Ramos (cell line): ENCODE results near the gene ATXN1.

Experiments
- in situ Hi-C: fragments of 300-500 bp; cut with MboI; formaldehyde crosslinking; loops from one replicate; pipeline ENCODE4 v1.14.3; 2022; ENCODE audit warnings: low sequenced_read_pairs; ENCODE audit not compliant: unreplicated experiment

The ATXN1 gene

DNA sequence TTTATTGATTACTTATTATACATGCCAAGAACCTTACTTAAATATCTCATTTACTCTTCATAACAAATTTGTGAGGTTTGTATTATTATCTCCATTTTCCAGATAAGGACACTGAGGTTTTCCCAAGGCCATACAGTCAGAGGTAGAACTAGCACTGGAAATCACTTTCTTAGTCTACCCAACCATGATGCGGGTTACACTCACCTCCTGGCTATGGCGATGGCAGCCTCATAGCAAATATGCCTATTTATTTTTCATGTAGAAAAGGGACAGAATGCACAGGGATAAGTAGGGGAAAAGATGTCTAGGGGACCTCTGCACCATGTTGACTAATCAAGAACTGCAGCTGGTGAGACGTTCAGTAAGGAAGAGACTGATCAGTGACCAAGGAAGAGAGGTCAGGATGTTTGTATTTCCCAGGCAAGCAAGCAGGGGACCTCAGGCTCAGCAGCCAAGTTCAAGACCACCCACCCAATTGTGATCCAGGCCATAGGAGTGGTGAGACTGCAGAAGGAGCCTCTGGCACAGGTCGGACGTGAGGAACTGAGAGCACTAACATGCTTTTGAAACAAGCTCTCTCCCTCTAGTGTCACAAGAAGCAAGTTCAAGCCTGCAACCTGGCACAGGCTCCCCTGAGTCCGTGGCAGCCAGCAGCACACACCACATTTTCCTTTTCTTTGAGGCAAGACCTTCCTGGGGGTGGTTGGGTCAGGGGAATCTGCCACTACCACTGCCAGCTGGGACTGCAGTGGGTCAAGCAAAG lies 425.0 kb downstream of the ATXN1 start:
- in situ Hi-C loops, result no loop called here

DNA sequence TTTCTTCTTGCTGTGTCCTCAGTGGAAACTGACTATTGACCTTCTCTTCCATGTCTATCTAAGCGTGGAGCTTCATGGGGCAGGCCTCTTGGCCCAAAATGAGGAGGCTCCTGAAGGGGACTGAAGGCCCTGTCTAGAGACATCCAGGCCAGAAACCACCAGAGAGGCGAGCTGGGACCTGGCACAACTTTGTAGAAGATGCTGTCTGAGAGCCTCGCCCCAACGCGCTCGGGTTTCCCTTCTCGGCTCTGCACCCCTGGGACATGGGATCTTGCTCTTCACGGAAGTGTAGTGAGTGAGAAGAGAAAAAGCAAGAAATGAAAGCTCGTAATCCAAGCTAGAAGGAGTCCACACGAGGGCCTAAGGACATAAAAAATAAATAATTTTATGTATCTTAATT lies 426.1 kb downstream of the ATXN1 start:
- in situ Hi-C loops, result no loop called here

DNA sequence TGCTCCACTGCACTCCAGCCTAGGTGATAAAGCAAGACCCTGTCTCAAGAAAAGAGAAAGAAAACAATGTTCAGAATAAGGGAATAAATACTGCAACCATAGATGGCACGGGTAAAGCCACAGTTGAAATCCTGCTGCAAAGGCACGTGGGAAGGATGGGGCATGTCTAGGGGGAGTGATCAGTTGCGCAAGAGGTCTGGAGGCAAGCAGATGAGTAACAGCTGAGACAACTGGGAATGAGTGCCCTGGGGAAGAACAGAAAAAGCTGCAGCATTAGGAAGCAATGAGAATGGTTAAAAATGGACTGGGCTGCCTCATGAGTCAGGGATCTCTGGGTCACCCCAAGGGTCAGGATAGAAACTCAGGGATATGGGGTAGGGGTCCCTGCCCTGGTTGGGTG lies 426.6 kb downstream of the ATXN1 start:
- in situ Hi-C loops, result no loop called here

DNA sequence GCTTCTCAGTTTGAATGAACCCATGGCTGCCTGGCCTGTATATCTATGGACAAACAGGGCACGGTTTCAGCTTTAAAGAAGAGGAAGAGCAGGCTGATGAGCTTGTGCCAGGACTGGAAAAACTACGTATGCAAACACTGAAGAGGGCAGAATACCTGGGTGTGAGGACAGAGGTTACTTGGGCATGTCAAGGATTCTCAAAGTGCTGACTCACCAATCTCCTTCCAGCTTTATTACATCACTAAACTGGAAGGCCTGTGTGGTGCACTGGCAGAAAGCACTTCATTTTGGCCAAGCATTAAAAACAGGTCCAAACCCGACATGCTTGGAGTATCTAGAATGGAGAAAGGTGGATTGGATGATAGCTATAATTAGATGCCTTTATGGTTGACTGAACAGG lies 427.7 kb downstream of the ATXN1 start:
- in situ Hi-C loops, result no loop called here

DNA sequence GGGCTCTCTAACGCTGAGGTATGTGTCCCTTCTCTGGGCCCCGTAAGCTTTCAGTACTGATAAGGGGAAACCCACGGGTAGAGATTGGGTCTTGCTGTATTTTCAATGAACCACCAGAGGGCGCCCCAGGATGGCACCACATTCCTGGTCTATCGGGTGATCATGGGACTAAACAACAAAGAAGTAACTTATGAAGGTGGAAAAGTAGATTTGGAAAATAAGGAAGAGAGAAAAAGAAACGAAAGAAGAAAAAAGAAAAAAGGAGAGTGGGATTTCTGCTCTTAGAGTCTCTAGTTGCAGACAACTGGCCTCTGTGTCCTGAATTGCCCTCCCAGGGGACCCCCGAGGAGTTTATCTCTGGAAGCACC lies 429.1 kb downstream of the ATXN1 start:
- in situ Hi-C loops, result no loop called here

DNA sequence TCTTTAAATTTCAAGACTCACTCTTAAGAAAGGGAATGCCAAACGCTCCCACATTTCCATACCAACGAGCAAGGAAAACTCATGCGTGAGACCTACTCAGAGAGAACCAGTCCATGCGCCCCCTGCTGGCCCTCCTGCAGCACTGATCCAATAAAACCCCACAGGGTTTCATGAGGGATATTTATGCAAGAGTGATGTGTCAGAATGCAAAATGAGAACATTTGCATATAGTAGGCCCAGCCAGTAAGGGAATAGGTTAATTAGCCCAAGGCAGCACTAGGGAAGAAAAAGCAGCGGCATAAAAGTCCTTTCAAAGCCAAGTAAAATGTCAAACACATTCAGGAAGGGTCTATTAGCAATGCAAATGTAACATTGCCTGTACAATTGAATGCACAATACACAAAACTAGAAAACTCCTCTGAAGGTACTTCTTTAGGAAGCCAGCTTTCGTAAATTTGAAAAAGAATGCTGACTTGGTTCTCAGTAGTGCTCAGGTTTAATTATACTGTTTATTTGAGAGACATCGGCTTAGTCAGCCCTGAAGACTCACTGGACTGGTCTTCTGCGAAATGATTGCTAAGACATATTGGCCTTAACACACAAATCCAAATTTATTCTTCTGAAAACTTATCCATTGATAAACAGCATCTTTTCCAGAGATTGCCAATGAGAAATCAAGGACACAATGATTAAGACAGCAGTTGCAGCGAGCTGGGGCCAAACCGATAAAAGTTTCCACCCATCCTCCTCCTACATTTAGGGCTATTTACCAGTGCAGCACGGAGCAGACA lies 429.7 kb downstream of the ATXN1 start:
- in situ Hi-C loops, result no loop called here

DNA sequence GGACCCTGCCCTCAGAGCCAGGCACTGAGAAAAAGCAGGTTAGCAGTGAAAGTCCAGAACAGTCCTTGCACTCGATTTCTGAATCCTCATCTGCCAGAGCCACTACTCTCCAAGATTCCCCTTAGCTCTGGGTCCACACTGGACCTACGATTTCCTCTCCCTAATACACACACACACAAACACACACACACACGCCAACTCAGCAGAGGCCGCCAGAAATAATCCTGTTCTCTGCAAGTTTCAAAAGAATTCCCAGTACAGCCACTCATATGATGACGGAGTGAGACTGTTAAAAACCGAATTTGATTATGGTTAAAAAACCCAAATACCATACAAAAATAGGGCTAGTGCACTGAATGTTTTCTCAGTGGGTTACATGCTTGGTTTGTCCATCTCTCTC lies 432.0 kb downstream of the ATXN1 start:
- in situ Hi-C loops, result no loop called here

DNA sequence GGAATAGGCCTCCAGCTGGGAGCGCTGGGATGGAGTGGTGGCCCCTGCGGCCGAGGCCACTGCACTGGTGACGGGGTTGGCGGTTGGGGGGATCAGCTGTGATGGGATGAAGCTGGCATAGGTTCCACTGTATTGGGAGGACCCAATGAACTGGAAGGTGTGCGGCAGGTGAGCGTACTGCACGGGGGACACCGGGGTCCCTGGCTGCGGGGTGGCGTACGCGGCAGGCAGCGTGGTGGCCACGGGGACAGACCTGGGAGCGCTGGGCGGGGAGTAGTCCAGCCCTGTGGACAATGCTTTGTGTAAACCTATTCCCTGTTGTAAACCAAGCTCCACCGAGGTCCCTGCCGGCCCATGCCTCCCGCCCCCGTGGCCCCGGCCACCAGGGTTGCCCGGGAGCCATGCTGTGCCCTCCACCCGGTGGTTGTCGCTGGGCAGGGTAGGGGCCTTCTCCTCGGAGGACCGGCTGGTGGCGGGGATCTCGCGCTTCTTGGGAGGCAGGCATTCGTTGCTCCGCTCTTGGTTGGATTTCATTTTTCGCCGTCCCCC lies 433.4 kb downstream of the ATXN1 start:
- in situ Hi-C loops, result no loop called here

DNA sequence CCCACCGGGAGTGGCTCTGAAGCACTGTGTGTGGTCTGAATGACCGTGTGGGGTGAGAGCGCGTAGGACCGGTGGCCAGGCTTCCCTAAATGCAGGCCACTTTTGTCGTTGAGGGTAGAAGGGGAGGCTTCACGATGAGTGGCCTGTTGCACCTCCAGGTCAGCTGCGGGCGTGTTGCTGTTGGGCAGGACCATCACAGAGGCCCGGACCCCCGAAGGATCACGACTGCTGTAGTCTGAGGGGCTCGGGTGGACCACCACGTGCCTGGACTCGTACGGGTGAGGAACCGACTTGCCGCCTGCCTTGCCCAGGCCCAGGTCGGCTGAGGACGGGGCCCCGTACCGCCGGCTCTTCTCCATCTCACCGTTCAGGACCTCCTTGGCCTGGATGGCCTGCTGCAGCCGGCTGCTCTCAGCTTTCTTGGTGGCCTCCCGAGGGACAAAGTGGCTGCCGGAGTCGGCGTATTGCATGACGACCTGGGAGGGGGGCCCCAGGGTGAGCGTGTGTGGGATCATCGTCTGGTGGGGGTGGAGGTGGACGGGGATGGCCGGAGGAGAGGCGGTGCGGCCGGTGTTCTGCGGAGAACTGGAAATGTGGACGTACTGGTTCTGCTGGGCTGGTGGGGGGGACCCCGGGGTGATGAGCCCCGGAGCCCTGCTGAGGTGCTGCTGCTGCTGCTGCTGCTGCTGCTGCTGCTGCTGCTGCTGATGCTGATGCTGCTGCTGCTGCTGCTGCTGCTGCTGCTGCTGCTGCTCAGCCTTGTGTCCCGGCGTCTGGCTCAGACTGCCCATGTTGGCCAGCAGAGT lies 434.1 kb downstream of the ATXN1 start:
- in situ Hi-C loops, result no loop called here

DNA sequence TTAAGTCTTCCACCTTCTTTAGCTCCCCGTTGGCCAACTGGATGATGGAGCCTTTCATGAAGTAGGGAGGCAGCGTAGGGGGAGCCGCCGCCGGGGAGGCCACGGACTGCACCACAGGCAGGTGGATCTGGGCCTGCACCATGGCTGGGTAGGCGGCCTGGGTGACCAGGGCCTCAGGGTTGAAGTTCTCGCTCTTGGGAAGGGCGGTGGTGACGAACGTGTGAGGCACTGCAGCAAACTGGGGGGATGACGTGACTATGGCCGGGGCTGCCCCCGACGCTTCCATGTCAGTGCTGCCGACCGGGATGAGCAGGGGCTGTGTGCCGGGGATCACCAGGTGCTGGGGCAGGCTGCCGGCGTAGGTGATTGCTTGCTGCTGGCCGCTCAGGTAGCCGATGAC lies 434.7 kb downstream of the ATXN1 start:
- in situ Hi-C loops, result no loop called here

DNA sequence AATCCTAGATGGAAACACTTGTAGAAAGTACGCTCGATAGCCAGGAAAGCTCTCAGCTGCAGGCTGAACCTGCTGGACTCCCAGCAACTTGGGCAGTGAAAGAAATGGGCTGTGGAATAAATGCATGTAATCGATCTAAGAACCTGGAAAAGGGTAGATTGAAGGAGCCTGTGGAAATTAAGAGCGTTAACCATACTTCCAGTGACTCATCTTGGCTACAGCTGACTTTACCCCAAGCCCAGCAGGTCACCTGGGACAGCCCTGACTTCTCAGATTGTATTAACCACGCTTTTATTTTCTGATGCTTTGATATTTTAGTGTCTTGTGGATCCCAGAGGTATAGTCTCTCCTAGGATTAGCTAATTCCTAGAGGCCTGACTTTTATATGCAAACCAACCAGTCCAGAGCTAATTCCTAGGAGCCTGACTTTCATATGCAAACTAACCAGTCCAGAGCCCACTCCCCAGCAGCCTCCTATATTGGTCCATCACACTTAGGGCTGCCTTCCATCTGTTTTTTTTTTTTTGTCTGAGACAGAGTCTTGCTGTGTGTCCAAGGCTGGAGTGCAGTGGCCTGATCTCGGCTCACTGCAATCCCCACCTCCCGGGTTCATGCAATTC lies 436.5 kb downstream of the ATXN1 start:
- in situ Hi-C loops, result no loop called here

DNA sequence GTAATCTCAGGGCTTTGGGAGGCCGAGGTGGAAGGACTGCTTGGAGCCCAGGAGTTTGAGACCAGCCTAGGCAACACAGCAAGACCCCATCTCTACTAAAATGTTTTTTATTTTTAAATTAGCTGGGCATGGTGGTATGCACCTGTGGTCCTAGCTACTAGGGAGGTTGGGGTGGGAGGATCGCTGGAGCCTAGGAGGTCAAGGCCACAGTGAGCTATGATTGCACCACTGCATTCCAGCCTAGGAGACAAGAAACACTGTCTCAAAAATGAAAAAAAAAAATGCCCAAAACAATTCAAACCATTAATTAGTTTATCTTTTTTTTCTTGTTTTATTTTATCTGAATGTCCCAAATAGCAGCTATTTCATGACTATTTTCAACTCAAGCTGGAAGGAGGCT lies 437.1 kb downstream of the ATXN1 start:
- in situ Hi-C loops, result no loop called here

DNA sequence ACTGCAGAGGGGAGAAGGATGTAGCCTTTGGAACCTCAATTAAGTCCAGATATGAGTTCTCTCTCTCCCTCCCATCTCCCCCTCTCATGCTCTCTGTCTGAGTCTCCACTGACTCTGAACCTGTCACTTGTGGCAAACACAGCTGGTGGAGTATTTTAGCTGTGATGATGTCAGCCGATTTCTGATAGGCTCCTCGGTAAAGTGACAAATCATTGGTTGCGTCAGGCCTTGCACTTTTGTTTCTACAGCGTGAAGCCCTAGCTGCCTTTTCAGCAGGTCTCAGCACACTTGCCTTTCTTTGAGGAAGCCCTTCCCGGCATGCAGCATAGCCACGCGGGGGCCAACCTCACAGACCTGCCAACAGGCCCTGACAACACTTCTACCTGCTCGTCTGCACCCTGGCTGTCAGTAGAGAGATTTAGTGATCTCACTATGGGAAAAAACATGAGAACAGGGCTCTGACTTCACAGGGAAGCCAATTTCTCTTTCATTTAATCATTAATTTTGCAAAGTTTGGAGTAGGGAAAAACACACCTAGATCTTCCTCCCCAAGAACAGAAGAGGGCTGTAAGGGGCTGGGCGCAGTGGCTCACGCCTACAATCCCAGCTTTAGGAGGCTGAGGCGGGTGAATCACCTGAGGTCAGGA lies 438.5 kb downstream of the ATXN1 start:
- in situ Hi-C loops, result no loop called here

DNA sequence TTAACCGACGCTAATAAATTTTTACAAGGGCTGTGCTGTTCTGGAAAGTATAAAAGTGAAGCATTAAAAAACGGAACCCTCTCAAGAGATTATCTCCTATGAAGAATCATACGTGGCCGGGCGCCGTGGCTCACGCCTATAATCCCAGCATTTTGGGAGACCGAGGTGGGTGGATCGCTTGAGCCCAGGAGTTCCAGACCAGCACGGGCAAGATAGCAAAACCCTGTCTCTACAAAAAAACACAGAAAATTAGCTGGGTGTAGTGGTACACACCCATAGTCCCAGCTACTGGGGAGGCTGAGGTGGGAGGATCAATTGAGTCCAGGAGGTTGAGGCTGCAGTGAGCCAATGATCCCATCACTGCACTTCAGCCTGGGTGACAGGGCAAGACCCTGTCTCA lies 439.4 kb downstream of the ATXN1 start:
- in situ Hi-C loops, result no loop called here

DNA sequence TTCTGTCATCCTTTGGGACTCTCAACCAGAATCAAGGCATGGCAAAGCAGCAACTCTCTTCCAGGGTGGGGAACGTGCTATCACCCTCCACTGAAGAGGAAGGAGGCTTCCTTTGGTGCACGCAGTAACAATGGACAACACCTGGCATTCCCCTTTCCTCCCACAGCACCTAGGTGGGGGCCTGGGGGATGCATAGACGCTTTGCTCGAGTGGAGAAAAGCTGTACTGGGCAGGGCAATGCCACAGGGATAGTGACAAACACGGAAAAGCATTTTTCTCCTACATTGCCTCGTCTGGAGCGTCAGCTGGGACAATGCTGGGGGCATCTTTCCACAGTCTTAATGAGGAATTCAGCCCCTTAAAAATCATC lies 439.9 kb downstream of the ATXN1 start:
- in situ Hi-C loops, result no loop called here

DNA sequence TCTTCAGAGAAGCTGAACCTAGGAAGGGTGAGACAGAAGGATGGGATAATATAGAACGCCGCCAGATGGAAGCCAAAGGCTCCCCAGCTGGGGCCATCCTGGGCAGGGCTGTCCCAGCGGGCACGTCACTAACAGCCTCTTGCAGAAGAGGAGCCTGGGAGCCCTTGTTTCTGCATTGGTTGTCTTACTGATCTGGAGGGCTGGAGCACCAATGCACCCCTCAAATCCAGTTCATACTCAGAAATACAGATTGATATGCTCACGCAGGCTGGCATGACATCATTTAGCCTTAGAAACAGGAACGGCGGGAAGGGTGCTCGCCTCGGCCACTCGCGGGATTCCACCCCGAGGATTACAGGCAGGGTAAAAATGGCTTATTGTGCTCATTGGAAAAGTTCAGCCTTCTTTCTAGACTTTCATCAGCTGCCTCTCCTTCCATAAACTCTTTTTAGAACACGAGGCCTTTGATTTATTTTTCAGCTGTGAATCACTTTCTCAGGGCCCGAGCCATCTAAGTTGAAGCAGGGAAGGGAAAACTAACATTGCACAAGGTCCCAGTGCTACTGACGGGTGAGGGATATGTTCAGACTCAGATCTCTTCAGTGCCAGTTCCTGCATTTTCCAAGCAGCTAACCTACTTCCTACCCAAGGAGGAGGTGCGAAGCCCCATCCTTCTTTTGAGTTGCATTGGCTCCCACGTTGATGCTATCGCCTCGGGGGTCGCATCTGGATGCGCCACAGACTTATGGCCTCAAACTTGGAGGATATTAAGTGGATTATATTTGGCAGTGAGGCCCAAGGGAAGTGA lies 440.5 kb downstream of the ATXN1 start:
- in situ Hi-C loops, result no loop called here

DNA sequence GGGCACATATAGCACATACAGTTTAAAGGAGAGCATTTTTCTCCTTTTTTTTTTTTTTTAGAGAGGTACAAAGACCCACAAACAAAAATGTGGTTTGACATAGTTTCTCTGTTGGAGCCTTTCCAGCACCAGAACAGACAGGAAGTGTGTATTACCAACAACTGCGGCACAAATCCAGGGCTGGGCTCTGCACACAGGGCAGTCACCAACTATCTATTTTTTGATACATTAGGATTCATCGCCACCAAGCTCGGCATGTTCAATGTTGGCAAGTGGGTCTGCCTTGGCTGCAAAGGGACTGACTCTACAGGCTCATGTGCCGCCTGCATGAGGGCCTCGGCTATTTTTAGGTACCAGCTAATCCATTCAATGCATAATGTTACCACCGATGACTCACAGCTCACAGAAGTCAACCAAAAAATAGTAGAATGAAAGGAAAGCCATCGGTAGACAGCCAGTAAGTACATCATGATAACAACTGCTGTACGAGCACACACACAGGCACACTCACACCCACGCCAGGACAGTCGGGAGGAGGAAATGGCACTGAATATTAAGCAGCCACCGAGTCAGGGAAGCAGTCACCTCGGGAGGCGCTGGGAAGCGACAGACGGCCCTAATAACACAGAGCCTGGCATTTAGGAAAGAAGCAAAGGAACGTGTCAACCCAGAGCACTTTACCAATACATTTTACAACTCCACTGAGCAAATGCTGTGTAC lies 441.3 kb downstream of the ATXN1 start:
- in situ Hi-C loops, result no loop called here

DNA sequence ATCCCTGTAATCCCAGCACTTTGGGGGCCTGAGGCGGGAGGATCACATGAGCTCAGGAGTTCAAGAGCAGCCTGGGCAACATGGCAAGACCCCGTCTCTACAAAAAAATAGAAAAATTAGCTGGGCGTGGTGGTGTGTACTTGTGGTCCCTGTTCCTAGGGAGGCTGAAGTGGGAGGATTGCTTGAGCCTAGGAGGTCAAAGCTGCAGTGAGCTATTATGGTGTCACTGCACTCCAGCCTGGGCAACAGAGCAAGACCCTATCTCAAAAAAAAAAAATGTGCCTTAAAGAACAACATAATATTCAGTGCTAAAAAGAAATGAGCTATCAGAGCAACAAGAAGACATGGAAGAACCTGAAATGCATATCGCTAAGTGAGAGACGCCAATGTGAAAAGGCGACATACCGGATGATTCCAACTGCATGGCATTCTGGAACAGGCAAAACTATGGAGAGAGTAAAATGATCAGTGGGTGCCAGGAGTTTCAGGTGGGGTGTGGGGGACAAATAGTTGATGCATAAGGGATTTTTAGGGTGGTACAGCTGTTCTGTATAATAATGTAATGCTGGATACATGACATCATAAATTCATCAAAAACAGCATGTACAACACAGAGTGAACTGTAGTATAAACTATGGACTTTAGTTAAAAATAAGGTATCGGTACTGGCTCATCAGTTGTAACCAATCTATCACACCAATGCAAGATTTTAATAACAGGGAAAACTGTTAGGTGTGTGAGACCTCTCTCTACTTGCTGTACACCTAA lies 442.1 kb downstream of the ATXN1 start:
- in situ Hi-C loops, result no loop called here
